ENCODE results near the gene FAM98C. TPM values are rescaled to one million over a fixed set of nuclear protein-coding genes. Genes with fewer than 3 reads are reported as not detected.

FAM98C gene
- total and polyA plus RNA-seq, 4 donors = 4.2 to 8.5 (median 6.2) TPM

GRCh38 chr19:38400361-38400760 lies 2.5 kb upstream of the FAM98C start (continued):
- TF ChIP-seq YY1 (IDR thresholded peaks at IDR 0.05) = no peak
- no peak for TF ChIP-seq EGR1 (IDR thresholded peaks at IDR 0.05; ENCODE audit: low read depth in 2 of 2)
- TF ChIP-seq ZBTB33 (IDR thresholded peaks at IDR 0.05) = no peak
- no peak for TF ChIP-seq HNF4A (conservative IDR thresholded peaks at IDR 0.05)

- Histone ChIP-seq H3K4me3 (ENCODE audit: low read depth in 1 of 3, low read length in 3 of 3) (no peak overlapping the region), H3K27me3 (ENCODE audit: control insufficient read depth in 4 of 4, insufficient read depth in 4 of 4, low read length in 3 of 4) (no peaks in the 10 kb centered on the region), H3K9me3 (ENCODE audit: control insufficient read depth in 4 of 4, low read length in 3 of 4) (no peaks in the 10 kb centered on the region), H3K27ac (ENCODE audit: low read depth in 1 of 2, low read length in 2 of 2) (no peak overlapping the region), H3K36me3 (ENCODE audit: control insufficient read depth in 4 of 4, insufficient read depth in 3 of 4, low read depth in 1 of 4, low read length in 3 of 4) (no peaks in the 10 kb centered on the region), H3K4me1 (ENCODE audit: control insufficient read depth in 4 of 4, insufficient read depth in 4 of 4, low read length in 3 of 4) (peaks cover 0 to 7% (median 3%) of the 10 kb centered on the region in 4 donors), H3K9ac (ENCODE audit: low read depth in 1 of 2, low read length in 2 of 2) (no peak overlapping the region)
- TF ChIP-seq YY1 (IDR thresholded peaks at IDR 0.05) (no peak), TAF1 (conservative IDR thresholded peaks at IDR 0.05) (no peak), ATF3 (IDR thresholded peaks at IDR 0.05) (no peak), HNF4A (conservative IDR thresholded peaks at IDR 0.05) (no peak), HNF4G (IDR thresholded peaks at IDR 0.05) (no peak), EGR1 (IDR thresholded peaks at IDR 0.05; ENCODE audit: low read depth in 2 of 2) (no peak), FOXA2 (IDR thresholded peaks at IDR 0.05) (no peak)
- WGBS = 77% methylated on average over 3 of the region's 3 CpGs
- no peak for DNase-seq (ENCODE audit: low spot score)
Observed at GRCh38 chr19:38401148-38401547, 1.7 kb upstream of the FAM98C start.

GRCh38 chr19:38402623-38402966 lies 298 bp upstream of the FAM98C start:
- Histone ChIP-seq H3K27me3 (ENCODE audit: control insufficient read depth in 4 of 4, insufficient read depth in 4 of 4, low read length in 3 of 4) (no peaks in the 10 kb centered on the region), H3K9ac (ENCODE audit: low read depth in 1 of 2, low read length in 2 of 2) (peak overlapping the region in 1 of 2 donors; percentile 76), H3K36me3 (ENCODE audit: control insufficient read depth in 4 of 4, insufficient read depth in 3 of 4, low read depth in 1 of 4, low read length in 3 of 4) (peaks cover 0 to 6% (median 2%) of the 10 kb centered on the region in 4 donors), H3K27ac (ENCODE audit: low read depth in 1 of 2, low read length in 2 of 2) (no peak overlapping the region), H3K4me3 (ENCODE audit: low read depth in 1 of 3, low read length in 3 of 3) (peak overlapping the region in 2 of 3 donors; percentile 54 to 95), H3K4me1 (ENCODE audit: control insufficient read depth in 4 of 4, insufficient read depth in 4 of 4, low read length in 3 of 4) (peaks cover 0 to 7% (median 3%) of the 10 kb centered on the region in 4 donors), H3K9me3 (ENCODE audit: control insufficient read depth in 4 of 4, low read length in 3 of 4) (no peaks in the 10 kb centered on the region)
- 10% methylated on average over 18 of the region's 18 CpGs for WGBS
- TF ChIP-seq SP1 (IDR thresholded peaks at IDR 0.05) = no peak
- no peak for TF ChIP-seq RAD21 (IDR thresholded peaks at IDR 0.05)
- no peak for TF ChIP-seq FOXA1 (IDR thresholded peaks at IDR 0.05)
- TF ChIP-seq EGR1 (IDR thresholded peaks at IDR 0.05; ENCODE audit: low read depth in 2 of 2) = no peak
- no peak for TF ChIP-seq NR2F2 (IDR thresholded peaks at IDR 0.05)
- no peak for DNase-seq (ENCODE audit: low spot score)

- peaks cover 0 to 6% (median 2%) of the 10 kb centered on the region in 4 donors for H3K36me3 ChIP-seq (ENCODE audit: control insufficient read depth in 4 of 4, insufficient read depth in 3 of 4, low read depth in 1 of 4, low read length in 3 of 4)
- DNase-seq (ENCODE audit: low spot score) = no peak
- H3K9ac ChIP-seq (ENCODE audit: low read depth in 1 of 2, low read length in 2 of 2) = no peak overlapping the region
Observed at GRCh38 chr19:38404858-38405257, 2.0 kb downstream of the FAM98C start.

More at GRCh38 chr19:38404858-38405257, 2.0 kb downstream of the FAM98C start:
- H3K27me3 ChIP-seq (ENCODE audit: control insufficient read depth in 4 of 4, insufficient read depth in 4 of 4, low read length in 3 of 4) = no peaks in the 10 kb centered on the region
- H3K4me1 ChIP-seq (ENCODE audit: control insufficient read depth in 4 of 4, insufficient read depth in 4 of 4, low read length in 3 of 4) = peaks cover 0 to 7% (median 3%) of the 10 kb centered on the region in 4 donors
- H3K9me3 ChIP-seq (ENCODE audit: control insufficient read depth in 4 of 4, low read length in 3 of 4) = no peaks in the 10 kb centered on the region
- no peak overlapping the region for H3K4me3 ChIP-seq (ENCODE audit: low read depth in 1 of 3, low read length in 3 of 3)
- WGBS = 96% methylated on average over 6 of the region's 6 CpGs
- TF ChIP-seq REST (IDR thresholded peaks at IDR 0.05) (no peak), HNF4G (IDR thresholded peaks at IDR 0.05) (no peak), YY1 (IDR thresholded peaks at IDR 0.05) (no peak), TAF1 (conservative IDR thresholded peaks at IDR 0.05) (no peak), HNF4A (conservative IDR thresholded peaks at IDR 0.05) (no peak)
- H3K27ac ChIP-seq (ENCODE audit: low read depth in 1 of 2, low read length in 2 of 2) = no peak overlapping the region
